Activated CD4-positive, alpha-beta T cell treated with anti-CD3 and anti-CD28 coated beads, Interleukin-2, Interleukin-6, amounts not matched to agents 100 ng/mL and 50 ng/mL, durations not matched to agents 16 hours and 8 hours (primary cell): ENCODE results near the gene MCUB.
A peak's percentile ranks its signal among the peaks of the same experiment; 100 is the strongest.
"Not testable (repeated sequence)": the region's sequence is repeated elsewhere in the genome, so short reads cannot be mapped to it uniquely, and the experiment has no call there.

ENCODE experiments used
- DNase-seq: peaks from one replicate; pipeline ENCODE4 v3.0.0-alpha.2; 2020

The MCUB gene

GRCh38 chr4:109559983-109560686, at the start of gene MCUB:
Gene MCUB (plus strand): TSS chr4:109560246. CDS start chr4:109560338, 92 bp downstream.
- peak; percentile 95 for DNase-seq

- DNase-seq = no peak
Measured at GRCh38 chr4:109510687-109511086, 49.4 kb upstream of the MCUB start.

- no peak for DNase-seq
Measured at GRCh38 chr4:109511414-109511813, 48.6 kb upstream of the MCUB start.

DNA sequence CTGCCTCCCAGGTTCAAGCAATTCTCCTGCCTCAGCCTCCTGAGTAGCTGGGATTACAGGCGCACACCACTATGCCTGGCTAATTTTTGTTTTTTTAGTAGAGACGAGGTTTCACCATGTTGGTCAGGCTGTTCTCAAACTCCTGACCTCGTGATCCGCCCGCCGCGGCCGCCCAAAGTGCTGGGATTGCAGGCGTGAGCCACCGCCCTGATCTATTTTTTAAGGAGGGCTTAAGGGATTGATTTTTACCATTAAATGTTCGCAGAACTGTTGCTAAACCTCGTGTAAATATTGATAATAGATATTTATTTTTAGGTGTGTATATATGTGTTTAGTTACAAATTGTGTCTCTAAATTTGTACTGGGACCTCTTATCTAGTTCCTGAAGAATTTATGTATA, 46.7 kb upstream of the MCUB start:
- not testable (repeated sequence) for DNase-seq

DNA sequence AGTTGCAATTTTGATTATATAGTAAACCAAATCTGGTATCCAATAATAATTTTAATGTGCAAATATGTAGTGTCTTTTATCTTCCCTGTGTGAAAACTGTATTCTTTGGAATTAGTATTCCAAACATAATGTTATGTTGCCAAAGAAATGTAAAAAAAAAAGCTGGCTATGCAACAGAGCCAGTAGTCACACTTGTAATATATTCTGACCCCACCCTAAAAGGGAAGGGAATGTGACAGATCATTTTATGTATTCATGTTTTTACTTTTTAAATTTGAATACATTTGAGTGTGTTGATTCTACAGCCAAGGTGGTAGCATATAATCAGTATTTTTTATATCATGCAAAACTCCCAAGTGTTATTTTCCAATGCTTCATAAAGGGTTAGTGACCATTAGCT, 27.9 kb upstream of the MCUB start:
- no peak for DNase-seq

DNA sequence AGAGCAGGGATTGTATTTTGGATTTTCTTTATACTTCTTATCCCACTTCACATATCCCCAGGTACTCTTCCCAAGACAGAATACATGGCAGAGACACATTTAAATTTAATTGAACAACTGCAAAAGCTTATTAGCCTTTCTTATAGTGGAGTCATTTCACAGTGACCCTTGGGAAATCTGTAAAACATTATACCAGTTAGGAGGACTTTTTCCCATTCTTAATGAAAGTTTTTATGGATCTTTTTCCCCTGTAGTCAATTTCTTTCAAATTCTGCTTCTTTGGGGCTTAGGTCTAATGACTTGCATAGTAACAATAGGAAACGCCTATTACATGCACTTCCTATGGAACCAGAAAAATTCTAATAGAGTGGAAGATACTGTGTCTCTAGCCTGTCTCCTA, 14.6 kb upstream of the MCUB start:
- DNase-seq = no peak

GRCh38 chr4:109547394-109547793, 12.7 kb upstream of the MCUB start:
- DNase-seq = no peak

DNA sequence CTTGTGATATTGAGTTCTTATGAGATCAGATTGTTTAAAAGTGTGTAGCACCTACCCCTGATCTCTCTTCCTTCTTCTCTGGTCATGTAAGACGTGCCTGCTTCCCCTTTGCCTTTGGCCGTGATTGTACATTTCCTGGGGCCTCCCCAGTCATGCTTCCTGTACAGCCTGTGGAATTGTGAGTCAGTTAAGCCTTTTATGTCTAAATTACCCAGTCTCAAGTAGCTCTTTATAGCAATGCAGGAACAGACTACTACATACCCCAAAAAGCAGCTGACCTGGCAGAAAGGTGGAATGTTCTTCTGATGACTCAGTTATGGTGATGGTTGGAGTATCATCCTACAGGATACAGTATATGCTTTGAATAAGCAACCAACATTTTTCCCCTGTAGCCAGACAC, 11.4 kb upstream of the MCUB start:
- DNase-seq = peak; percentile 27

GRCh38 chr4:109552237-109552636, 7.8 kb upstream of the MCUB start:
- no peak for DNase-seq

GRCh38 chr4:109553130-109553529, 6.9 kb upstream of the MCUB start:
- no peak for DNase-seq

DNA sequence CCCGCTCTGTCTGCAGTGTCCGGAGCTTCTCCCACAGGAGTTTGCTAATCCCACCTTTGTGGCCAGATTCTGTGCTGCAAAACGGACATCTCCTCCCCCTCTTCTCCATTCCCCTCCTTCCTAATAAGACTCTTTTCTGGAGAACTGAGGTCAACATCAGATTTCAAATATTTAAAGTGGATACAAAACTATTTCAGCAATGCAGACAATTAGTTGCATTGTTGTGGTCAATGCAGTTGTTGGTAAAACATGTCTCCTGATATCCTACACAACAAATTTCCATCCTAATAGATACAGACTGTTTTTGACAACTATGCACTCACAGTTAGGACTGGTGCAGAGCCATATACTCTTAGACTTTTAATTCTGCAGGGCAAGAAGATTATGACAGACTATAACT, 5.1 kb upstream of the MCUB start:
- DNase-seq = no peak

- no peak for DNase-seq
Measured at GRCh38 chr4:109557433-109557832, 2.6 kb upstream of the MCUB start.

GRCh38 chr4:109558095-109558494, 2.0 kb upstream of the MCUB start:
- not testable (repeated sequence) for DNase-seq

DNA sequence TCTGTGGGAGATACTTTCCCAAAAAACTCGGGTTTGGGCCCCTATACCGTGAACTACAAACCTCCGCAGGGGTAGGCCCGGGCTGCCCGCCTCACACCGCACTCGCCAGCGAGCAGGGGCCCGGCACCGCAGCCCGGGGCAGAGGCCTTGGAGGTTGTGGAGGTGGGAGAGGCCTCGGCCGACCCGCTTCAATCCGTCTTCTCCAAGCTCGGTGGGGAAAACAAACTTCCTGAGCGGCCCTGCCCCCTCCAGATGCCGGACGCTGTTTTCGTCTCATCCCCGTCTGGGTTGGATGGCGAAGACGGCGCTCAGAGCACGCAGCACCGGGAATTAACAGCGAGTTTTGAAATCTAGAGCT, 442 bp upstream of the MCUB start:
- DNase-seq = peak; percentile 27

- peak; percentile 72 for DNase-seq
Measured at GRCh38 chr4:109560687-109561461, 828 bp downstream of the MCUB start.

DNA sequence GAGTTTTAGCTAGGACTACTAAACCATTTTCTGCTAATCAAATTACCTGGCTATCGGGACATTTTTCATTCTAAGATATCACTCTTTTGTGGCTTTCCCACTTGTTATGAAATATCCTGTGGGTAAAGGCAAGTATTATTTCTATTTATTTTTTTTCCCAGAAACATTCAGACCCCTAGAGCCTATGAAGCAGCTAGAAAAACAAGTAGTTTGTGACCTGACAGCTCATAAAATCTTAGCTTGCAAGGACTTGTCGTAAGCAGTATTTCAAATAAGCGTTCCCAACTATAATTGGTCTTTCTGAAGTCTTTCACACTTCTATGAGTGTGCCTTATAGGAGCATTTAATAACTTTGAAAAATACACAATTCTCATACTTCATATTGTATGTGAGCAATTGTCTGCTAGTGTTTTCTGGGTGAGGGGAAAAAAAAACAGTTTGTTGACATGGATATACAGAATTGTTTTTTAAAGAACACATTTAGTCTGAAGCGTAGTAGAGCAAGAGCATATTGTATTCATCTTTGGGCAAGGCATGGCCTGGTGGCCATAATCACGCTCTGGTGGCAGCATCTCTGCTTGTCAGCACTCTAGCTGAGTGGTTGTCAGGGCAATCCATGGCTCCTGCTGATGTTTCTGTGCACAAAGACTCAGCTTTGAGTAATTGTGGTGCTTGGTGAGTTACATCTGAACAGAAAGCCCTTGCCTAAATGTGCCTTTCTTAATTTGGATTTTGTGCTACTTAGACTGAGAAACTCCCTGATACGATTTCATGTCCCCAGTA, 2.6 kb downstream of the MCUB start:
- peak; percentile 22 for DNase-seq

DNA sequence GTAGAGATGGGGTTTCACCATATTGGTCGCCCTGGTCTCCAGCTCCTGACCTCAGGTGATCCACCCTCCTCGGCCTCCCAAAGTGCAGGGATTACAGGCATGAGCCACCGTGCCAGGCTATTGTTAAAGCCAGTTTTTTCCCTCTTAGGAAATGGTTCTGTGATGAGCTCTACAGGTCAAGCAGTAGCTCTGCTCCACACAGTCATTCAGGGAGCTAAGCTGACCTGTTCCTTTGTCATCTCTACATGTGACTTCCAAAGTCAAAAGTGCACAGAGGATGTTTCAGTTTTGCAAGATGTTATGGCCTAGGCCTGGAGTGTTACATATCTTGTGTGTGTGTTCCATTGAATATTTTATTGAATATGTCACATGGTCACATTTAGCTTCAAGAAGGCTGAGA, 11.4 kb downstream of the MCUB start:
- no peak for DNase-seq

DNA sequence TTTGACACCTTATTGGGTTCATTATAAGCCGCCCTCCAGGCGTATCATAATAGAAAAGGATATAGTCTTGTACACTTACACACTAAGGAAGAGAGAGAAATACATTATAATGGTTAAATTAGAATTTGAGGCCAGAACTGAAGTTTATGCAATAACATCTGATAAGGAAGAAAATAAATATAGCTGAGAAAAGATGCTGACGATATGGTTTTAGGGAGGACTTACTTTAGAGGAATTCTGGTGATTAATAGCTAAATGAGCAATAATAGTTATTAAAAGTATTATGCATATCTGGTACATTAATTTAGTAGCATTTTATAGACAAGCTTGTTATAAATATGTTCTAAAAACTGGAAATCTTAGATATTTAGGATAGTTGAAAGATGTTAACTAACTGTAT, 12.1 kb downstream of the MCUB start:
- DNase-seq = no peak

GRCh38 chr4:109574443-109574850, 14.4 kb downstream of the MCUB start:
- DNase-seq = peak; percentile 16

- peak; percentile 36 for DNase-seq
Measured at GRCh38 chr4:109574931-109575804, 15.1 kb downstream of the MCUB start.

DNA sequence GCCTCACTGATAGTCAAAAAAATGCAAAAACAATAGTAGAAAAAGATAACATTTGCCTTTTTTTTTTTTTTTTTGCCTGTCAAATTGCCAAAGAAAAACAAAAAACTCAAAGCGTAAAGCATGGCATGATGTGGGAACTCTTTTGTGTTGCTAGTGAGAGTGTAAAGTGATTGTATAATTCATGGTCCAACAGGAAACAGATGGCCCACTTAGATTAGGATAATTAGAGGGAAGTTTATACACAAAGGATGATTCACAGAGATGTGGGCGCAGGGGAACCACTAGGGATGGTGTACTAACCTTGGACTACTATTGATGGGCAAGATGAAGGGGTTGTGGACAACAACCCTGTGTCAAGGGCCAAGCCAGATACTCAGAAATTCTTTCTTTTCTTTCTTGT, 16.4 kb downstream of the MCUB start:
- no peak for DNase-seq

- DNase-seq = no peak
Measured at GRCh38 chr4:109578846-109579245, 18.8 kb downstream of the MCUB start.

GRCh38 chr4:109579997-109580396, 20.0 kb downstream of the MCUB start:
- not testable (repeated sequence) for DNase-seq
